Large intestine (tissue), 3 donors: Measurements from ENCODE around the gene PITPNC1. TPM values are rescaled to one million over a fixed set of nuclear protein-coding genes. Genes with fewer than 3 reads are reported as not detected.
"Not testable (repeated sequence)": the region's sequence is repeated elsewhere in the genome, so short reads cannot be mapped to it uniquely, and the experiment has no call there.

Source experiments
- DNase-seq, 2 donors: peaks; one replicate each; pipeline versions ENCODE4 v3.0.0 to v3.0.0-alpha.2; 2013
- H3K27ac ChIP-seq: one replicate; pipeline ENCODE4 v1.5.1; 2013; ENCODE audit warnings: low read length
- H3K27me3 ChIP-seq: 2 replicates; pipeline ENCODE4 v1.6.1; 2013; ENCODE audit warnings: low read length; ENCODE audit not compliant: control insufficient read depth, insufficient read depth
- H3K36me3 ChIP-seq: 2 replicates; pipeline ENCODE4 v1.6.1; 2013; ENCODE audit warnings: low read length; ENCODE audit not compliant: control insufficient read depth, insufficient read depth
- H3K4me1 ChIP-seq: one replicate; pipeline ENCODE4 v1.6.1; 2013; ENCODE audit warnings: low read length; ENCODE audit not compliant: control insufficient read depth, insufficient read depth
- H3K4me3 ChIP-seq: one replicate; pipeline ENCODE4 v1.5.1; 2013; ENCODE audit warnings: low read length
- H3K9me3 ChIP-seq: one replicate; pipeline ENCODE4 v1.6.1; 2013; ENCODE audit warnings: mild to moderate bottlenecking, low read depth, low read length, moderate library complexity; ENCODE audit not compliant: control insufficient read depth
- WGBS: methylation state at CpG from one replicate; pipeline ENCODE4 v1.1.5; 2013; ENCODE audit warnings: low lambda C conversion rate; ENCODE audit not compliant: insufficient coverage; 5-methylcytosine and 5-hydroxymethylcytosine counted together
- polyA plus RNA-seq: library from polyadenylated mRNA; unstranded; fragments of 120-200 nt; gene quantifications from one replicate; pipeline ENCODE4 v1.2.1, GENCODE V29; 2013

Gene PITPNC1
- polyA plus RNA-seq, 1 donor, result 6.7 TPM

GRCh38 chr17:67459985-67460384, 82.9 kb downstream of the PITPNC1 start:
- H3K27ac ChIP-seq, result no peak overlapping the region
- H3K36me3 ChIP-seq, result no peaks in the 10 kb centered on the region
- peaks cover 3% of the 10 kb centered on the region for H3K27me3 ChIP-seq
- 10% methylated on average over 2 of the region's 7 CpGs for WGBS
- no peak overlapping the region for H3K4me3 ChIP-seq
- no peak for DNase-seq
- H3K4me1 ChIP-seq, result no peaks in the 10 kb centered on the region
- peaks cover 5% of the 10 kb centered on the region for H3K9me3 ChIP-seq

- no peak overlapping the region for H3K27ac ChIP-seq
- H3K9me3 ChIP-seq, result peaks cover 5% of the 10 kb centered on the region
- no peaks in the 10 kb centered on the region for H3K4me1 ChIP-seq
- peaks cover 3% of the 10 kb centered on the region for H3K27me3 ChIP-seq
- H3K36me3 ChIP-seq, result no peaks in the 10 kb centered on the region
- WGBS, result no CpG with 5 or more reads among the region's 6 CpGs
- H3K4me3 ChIP-seq, result no peak overlapping the region
- DNase-seq, result no peak
Measured at GRCh38 chr17:67461228-67461780, 84.2 kb downstream of the PITPNC1 start.

- no peak overlapping the region for H3K4me3 ChIP-seq
- peaks cover 3% of the 10 kb centered on the region for H3K27me3 ChIP-seq
- H3K27ac ChIP-seq, result no peak overlapping the region
- peaks cover 5% of the 10 kb centered on the region for H3K9me3 ChIP-seq
- no CpG with 5 or more reads among the region's 3 CpGs for WGBS
- no peaks in the 10 kb centered on the region for H3K36me3 ChIP-seq
- DNase-seq, result no peak
- no peaks in the 10 kb centered on the region for H3K4me1 ChIP-seq
Measured at GRCh38 chr17:67461876-67462275, 84.8 kb downstream of the PITPNC1 start.

- Histone ChIP-seq H3K4me1 (no peaks in the 10 kb centered on the region), H3K27ac (no peak overlapping the region), H3K36me3 (no peaks in the 10 kb centered on the region), H3K9me3 (no peaks in the 10 kb centered on the region), H3K27me3 (no peaks in the 10 kb centered on the region), H3K4me3 (no peak overlapping the region)
- no CpG with 5 or more reads among the region's 4 CpGs for WGBS
- DNase-seq, result no peak
Measured at GRCh38 chr17:67466251-67466796, 89.2 kb downstream of the PITPNC1 start.

- H3K4me1 ChIP-seq, result no peaks in the 10 kb centered on the region
- H3K27me3 ChIP-seq, result no peaks in the 10 kb centered on the region
- no peaks in the 10 kb centered on the region for H3K36me3 ChIP-seq
- H3K4me3 ChIP-seq, result no peak overlapping the region
- no peaks in the 10 kb centered on the region for H3K9me3 ChIP-seq
- no peak overlapping the region for H3K27ac ChIP-seq
- WGBS, result no CpG with 5 or more reads among the region's 8 CpGs
- DNase-seq, result no peak
Measured at GRCh38 chr17:67467500-67468455, 90.7 kb downstream of the PITPNC1 start.

- Histone ChIP-seq H3K9me3 (no peaks in the 10 kb centered on the region), H3K4me1 (no peaks in the 10 kb centered on the region), H3K27ac (no peak overlapping the region), H3K4me3 (no peak overlapping the region), H3K27me3 (no peaks in the 10 kb centered on the region), H3K36me3 (no peaks in the 10 kb centered on the region)
- DNase-seq, result no peak
- WGBS, result no CpG with 5 or more reads among the region's 13 CpGs
Measured at GRCh38 chr17:67469208-67469980, 92.3 kb downstream of the PITPNC1 start.

- Histone ChIP-seq H3K27me3 (no peaks in the 10 kb centered on the region), H3K27ac (no peak overlapping the region), H3K9me3 (no peaks in the 10 kb centered on the region), H3K4me1 (no peaks in the 10 kb centered on the region), H3K4me3 (no peak overlapping the region), H3K36me3 (no peaks in the 10 kb centered on the region)
- no peak for DNase-seq
- WGBS, result no CpG with 5 or more reads among the region's 1 CpG
Measured at GRCh38 chr17:67470163-67470562, 93.1 kb downstream of the PITPNC1 start.

GRCh38 chr17:67471118-67471517, 94.0 kb downstream of the PITPNC1 start:
- WGBS, result 100% methylated on average over 1 of the region's 1 CpG

GRCh38 chr17:67472606-67473005, 95.5 kb downstream of the PITPNC1 start:
- H3K27ac ChIP-seq, H3K4me1 ChIP-seq, H3K4me3 ChIP-seq, H3K27me3 ChIP-seq, H3K9me3 ChIP-seq, H3K36me3 ChIP-seq, DNase-seq: not testable (repeated sequence)
- no CpG with 5 or more reads among the region's 4 CpGs for WGBS

More at GRCh38 chr17:67471118-67471517, 94.0 kb downstream of the PITPNC1 start:
- H3K4me3 ChIP-seq, result no peak overlapping the region
- H3K27me3 ChIP-seq, result no peaks in the 10 kb centered on the region
- DNase-seq, result no peak
- H3K36me3 ChIP-seq, result no peaks in the 10 kb centered on the region
- H3K27ac ChIP-seq, result no peak overlapping the region
- no peaks in the 10 kb centered on the region for H3K9me3 ChIP-seq
- H3K4me1 ChIP-seq, result no peaks in the 10 kb centered on the region

- Histone ChIP-seq H3K36me3 (no peaks in the 10 kb centered on the region), H3K27me3 (no peaks in the 10 kb centered on the region), H3K4me1 (no peaks in the 10 kb centered on the region), H3K4me3 (no peak overlapping the region), H3K27ac (no peak overlapping the region), H3K9me3 (no peaks in the 10 kb centered on the region)
- DNase-seq, result no peak
- WGBS, result 100% methylated on average over 1 of the region's 12 CpGs
Measured at GRCh38 chr17:67474081-67474661, 97.1 kb downstream of the PITPNC1 start.
